CD4-positive, alpha-beta T cell treated with Interleukin-6 at 100 ng/mL for 8 hours (primary cell): Measurements from ENCODE around the gene FRMD4B.
A peak's percentile ranks its signal among the peaks of the same experiment; 100 is the strongest.

Source experiments
- DNase-seq: peaks from one replicate; pipeline ENCODE4 v3.0.0-alpha.2; 2020; ENCODE audit warnings: mixed read lengths, low spot score

FRMD4B gene

DNA sequence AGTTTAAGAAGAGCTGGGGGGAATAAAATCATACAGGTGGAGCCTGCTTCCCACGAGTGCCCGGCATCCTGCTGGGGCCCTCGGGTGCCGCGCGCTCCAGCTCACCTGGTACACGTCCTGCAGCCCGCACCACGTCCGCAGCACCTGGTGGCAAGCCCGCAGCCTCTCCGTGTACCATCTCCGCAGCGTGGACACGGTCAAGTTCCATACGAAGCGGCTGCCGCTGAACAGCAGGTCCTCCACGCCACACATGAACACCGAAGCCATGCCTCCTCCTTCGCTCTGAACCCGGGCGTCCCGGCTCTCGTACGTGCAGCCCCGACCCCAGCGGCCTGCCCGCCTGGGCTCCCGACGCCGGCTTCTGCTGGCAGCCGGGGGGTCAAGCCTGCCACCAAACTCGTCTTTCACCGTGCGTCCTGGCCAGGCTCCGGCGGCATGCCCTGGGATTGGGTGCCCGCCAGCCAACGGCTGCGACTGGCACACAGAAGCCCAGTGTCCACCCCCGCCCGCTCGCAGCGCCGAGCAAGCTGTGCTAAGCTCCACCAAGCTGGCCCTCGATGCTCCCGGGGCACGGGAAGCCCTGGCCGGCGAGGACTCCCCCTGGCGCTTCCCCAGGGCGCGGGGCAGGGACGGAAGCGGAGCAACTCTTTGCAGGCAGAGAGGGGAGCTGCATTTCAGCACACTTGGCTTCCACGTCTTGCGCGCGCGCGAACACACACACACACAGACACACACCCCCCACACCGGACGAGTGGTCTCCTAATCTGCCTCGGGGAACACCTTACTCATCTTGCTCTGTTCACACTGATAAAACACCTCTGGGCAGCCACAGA lies at the start of gene FRMD4B:
FRMD4B (minus strand) TSS at position 366 of the 833 bp plus-strand sequence; CDS start at position 267, 99 bp downstream.
- DNase-seq = no peak

DNA sequence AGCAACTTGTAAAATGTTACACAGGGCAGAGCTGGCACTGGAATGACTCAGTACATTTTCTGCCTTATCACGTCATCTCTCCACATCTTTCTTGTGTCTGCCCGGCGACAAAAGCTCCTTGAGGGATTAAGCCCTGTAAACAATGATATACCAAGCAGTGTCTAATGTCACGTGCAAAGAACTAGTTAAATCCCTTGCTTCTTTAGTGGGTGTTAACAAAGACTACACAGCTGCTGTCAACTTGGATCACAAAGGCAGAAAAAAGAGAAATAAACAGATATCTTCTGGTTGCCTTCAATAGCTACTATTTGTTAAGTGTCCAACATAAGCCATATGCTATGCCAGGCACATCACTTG lies 48.1 kb upstream of the FRMD4B start:
- no peak for DNase-seq

DNA sequence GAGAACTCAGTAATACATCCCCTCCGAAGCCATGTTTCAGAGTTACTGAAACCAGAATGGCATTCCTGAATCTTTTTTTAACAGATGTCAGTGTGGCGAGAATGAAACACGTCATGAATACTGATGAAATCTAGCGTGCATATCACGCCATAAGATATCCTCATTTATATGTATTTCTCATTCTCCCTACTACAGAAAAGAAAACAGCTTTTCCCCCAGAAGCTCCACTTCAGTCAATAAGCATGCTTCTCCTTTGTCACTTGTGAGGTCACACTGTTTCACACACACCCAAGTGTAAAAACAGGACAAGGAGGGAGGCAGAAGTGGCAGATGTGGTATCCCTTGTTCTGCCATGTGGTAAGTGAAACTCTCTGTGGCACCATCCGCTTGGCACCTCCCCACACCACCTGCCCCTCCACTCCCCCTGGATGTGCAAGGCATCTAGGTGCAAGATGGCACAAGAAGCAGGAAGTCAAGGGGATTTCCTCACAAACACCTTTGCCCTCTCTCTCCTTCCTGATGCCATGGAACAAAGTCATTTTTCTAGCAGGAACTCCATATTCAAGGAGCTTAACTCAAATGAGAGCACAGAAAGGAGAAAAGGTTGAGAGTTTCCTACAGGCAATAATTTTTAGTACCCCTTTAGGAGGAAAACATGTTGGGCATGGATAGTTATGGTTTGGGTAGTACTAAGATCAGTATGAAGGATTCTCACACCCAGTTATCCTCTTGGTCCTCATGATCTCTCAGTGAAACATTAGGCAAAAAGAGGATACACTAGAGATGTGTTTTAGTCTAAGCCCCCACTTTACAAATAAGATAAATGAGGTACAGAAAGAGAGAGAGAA lies 47.5 kb upstream of the FRMD4B start:
- DNase-seq = no peak

DNA sequence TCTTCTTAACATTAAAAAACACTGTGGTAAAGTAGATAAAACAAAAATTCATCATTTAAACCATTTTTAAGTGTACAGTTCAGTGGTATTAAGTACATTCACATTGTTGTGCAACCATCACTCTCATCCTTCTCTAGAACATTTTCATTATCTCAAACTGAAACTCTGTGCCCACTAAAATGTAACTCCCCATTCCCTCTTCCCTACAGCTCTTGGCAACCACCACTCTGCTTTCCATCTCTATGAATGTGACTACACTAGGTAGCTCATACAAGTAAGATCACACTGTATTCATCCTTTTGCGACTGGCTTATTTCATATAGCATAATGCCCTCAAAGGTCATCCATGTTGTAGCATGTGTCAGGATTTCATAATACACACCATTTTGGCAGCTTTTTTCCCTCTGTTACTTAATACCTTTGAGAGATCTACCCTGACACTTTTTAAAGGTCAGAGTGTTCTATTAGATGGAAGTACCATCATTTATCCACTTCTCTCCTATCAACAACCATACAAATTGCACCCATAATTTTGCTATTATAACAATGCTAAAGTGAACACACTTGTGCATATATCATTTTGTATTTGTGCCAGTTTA lies 42.9 kb upstream of the FRMD4B start:
- no peak for DNase-seq

DNA sequence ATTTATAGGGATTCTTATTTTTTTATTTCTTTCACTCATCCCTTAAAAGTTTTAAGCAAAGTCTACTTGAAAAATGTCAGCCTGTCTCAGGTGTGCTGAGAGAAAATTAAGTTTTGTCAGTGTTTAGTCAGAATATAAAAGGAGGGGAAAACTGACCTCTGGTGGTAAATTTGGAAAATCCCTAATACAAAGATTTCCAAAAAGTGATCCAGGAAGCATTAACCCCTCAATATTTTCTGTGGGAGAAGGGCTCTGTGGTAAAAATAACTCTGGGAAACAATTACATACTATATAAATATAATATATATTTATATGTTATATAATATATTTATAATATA lies 41.0 kb upstream of the FRMD4B start:
- DNase-seq = no peak

DNA sequence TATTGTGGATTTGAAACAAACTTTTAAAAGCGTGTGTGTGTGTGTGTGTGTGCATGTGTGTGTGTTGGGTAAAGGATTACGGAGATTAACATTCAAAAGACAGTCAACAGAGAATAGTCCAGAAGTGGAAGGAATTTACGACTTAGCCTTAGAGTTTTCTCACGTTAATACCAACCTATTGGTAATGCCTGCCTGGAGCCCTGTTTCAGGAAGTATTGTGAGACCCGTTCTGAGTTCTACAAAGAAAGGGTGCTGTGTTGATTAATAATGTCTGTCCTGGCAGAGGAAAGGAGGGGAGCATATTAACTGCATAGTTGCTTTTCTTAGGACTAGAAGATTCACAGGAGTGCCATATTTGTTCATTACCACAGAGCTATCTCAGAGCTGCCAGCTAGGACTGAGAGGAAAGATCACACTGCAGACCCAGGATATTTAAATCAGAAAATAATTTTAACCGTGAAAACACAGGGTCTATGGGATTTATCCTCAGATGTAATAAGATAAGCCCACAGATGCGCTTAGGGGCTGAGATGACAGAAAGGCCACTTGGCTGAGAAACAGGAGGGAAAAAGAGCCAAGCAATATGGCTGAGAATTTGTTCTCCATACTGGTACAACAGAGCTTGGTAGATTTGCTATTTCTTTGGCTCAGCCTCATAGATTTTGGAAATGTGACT lies 40.5 kb upstream of the FRMD4B start:
- no peak for DNase-seq

DNA sequence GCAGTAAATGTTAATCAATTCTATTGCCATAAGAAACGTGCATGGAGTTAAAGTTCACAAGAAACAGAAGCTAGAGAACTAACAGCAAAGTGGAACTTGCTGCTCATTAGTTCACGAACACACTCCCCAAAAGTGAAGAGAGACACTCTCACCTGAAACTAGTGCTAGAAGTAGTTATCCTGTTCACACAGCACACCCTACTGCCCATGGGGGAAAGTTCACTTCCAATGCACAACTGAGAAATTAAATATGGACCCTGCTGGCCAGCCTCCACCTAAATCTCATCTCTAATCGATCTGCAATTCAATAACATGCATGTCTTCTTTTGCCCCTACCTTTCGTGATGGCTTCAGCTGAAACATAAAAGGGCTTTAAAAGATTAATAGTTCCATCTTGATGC lies 39.4 kb upstream of the FRMD4B start:
- no peak for DNase-seq

DNA sequence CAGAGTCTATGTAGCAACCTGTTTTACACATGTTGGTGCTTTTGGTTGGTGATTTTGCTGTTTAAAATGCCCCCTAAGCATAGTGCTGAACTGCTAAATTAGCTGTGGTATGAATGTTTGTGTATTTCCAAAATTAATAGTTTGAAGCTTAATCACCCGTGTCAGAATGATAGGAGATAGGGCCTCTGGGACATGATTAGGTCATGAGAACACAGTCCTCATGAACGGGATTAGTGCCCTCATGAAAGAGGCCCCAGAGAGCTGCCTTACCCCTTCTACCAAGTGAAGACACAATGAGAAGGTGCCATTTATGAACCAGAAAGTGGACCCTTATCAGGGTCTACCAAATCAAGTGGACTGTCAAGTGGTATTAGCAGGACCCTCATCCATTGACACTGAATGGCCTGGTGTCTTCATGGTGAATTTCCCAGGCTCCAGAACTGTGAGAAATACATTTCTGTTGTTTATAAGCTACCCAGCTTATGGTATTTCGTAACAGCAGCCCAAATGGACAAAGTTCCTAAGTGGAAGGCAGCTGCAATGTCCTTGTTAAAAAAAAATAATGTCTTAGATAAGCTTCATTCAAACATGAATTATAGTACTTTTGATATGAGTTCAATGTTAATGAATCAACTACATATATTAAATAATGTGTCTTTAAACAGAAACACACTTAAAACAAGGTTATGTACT lies 37.7 kb upstream of the FRMD4B start:
- no peak for DNase-seq

DNA sequence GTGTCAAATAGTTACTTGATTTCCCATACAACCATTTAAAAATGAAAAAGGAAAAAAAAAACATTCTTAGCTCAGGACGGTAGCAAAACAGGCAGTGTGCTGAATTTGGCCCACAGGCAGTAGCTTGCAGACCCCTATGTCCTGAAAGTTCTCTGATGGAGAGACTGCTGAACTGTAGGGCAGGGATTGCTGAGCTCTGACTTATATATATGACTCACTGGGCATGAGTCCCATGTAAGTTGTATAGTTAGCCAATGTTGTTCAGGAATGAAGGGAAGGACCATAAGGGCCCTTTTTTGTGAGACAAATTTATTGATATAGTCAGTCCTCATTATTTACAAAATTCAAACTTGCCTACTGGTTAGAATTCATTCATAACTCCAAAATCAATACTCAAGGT lies 36.9 kb upstream of the FRMD4B start:
- DNase-seq = no peak

DNA sequence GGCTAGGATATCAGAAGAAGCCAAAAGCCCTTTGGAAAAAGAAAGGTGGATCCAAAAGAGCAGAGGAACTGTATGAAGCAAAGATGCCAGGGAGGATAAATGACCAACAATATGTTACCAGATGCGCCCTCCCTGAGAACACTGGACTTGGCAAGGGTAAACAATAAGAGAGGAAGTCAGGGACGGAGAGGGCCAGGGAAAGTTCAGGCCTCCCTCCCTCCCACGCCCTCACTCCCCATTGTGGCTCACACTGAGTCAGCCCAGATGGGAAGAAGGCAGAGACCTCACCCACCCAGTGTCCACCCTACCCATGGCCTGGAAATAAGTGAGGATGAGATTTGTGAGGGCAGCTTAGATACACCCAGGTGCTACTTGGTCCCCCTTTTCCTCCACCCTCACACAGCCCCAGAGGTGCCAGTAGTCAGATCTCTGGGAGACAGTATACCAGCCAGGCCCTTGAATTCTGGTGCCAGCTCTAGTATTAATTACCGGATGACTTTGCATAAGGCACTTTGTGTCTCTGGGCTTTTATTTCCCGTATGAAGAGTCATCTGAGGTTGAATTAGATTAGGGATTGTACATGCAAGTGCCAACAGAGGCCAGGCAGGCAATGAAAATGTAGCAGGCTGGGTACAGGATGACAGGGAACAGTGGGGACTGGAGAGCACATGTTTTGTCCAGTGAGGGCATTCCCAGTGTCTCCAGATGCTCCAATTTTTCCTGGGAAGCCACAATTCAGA lies 35.1 kb upstream of the FRMD4B start:
- no peak for DNase-seq

DNA sequence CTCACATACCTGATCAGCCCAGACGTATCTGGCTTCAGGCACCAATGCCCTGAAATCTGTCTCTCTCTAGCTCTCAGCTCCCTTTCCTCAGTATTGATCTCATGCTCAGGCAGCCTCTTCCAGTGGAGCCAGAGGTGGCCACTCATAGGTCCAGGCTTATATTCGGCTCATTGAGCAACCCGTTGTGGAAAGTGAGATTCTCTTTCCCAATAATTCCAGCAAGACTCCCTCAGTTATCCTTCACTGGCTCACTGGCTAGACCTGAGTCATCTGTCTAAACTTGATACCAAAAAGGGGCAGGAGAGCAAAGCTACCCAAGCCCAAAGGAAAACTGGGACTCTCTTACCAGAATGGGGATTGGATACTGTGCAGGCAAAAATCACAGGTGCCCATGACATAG lies 33.4 kb upstream of the FRMD4B start:
- DNase-seq = no peak

DNA sequence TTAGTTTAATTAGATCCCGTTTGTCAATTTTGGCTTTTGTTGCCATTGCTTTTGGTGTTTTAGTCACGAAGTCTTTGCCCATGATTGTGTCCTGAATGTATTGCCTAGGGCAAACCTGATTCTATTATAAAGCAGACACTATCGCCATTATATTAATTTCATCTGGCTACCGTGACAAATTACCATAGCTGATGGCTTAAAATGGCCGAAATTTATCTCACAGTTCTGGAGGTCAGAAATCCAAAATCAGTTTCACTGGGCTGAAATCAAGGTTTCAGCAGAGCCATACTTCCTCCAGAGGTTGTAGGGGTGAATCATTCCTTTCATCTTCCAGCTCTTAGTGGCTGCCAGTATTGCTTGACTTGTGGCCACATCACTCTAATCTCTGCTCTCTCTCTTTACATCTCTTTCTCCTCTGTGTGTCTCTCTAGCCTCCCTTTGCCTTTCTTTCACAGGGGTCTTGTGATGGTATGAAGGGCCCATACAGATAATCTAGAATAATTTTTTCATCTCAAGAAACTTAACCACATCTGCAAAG lies 31.7 kb upstream of the FRMD4B start:
- DNase-seq = no peak

DNA sequence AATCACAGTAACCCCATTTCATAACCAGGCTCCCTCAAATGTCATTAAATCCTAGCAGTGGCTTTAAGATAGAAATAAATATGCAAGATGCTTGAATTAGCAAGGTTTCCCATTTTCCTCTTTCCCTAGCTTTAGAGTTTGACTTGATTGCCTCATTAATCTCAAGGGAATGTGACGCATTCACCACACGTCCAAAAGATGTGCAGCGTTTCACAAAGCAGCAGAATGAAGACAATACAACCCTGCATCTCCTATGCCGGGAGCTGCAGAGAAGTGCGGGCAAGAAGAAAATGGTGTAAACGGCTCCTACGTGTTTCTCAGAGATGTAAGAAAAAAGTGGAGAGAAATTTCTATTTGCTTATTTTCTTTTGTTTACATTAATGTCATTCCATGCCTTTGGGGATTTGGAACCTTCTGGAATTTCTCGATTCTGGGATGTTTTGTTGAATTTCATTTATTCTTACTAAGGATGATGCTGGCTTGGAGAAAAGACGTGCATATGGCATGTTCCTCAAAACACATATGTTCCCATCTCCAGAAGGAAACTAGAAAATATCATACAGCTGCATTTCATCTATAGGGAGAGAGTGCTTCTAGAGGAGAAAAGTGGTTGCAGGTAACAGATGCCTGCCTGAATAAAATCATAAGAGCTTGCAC lies 27.8 kb upstream of the FRMD4B start:
- DNase-seq = no peak

DNA sequence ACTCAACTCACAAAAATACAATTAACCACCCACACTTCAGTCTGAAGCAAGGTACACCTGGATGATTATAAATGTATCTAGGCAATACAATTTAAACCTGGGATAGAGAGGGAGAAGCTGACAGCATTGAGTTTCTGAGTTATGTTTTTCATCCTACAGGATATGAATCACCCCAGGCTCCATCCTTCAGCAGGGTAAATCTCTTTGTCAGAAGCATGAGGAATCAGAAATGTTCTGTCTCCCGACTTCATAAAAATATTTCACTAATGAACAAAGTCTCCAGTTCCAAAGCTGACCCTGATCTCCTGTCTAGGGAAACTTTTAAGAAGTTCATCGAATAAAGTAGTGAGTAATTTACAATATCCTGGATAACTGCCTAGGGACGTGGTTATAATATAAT lies 25.5 kb upstream of the FRMD4B start:
- no peak for DNase-seq

DNA sequence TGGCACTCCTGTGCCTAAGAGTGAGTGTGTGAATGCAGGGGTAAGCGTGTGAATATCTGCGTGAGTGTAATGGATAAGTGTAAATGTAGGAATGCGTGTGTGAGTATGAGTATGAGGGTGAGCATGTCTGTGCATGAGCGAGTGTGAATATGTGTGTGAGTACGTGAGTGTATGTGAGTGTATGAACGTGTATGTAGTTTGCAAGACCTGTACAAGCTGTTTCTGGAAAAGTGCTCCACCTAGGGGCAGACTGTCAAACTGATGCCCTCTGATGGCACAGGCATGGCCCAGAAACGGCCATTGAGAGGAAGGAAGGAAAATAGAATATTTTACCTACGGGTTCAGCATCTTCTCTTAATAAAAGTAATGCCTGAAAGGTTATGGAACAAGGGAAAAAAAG lies 24.4 kb upstream of the FRMD4B start:
- peak; percentile 57 for DNase-seq

DNA sequence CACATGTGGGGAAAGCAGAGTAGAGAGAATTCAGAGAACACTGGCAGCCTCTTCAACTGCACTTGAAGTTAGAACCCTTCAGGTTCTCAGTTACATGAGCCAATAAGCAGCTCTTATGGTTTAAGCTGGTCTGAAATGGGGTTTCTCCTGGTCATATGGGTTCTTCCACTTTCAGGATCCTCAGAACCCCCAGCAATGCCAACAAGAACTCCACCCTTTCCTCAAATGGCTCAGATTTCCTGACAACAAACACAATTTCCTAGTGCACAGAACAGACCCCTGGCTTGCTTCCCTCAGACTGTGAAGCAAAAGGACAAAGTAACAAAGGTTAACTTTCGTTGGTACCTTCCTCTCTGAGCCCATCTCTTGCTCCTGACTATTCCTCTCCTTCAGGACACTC lies 23.9 kb upstream of the FRMD4B start:
- no peak for DNase-seq

DNA sequence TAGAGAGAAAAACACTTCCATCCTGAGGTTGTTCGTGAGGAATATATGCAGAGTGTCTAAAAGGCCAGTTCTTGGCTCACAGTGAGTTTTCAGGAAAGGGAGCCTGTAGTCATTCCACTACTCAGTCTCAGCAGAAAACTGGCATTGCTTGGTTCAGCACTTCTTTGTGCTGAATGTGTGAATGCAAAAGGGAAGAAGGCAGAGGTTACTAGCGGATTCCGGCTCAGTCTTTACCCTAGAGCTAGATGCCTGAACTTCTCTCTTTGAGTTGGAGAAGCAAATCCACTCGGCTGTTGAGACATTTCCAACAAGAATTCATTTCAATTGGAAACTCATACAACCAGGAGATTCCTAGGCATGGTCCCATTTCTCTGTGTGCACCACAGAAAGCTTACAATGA lies 23.1 kb upstream of the FRMD4B start:
- DNase-seq = no peak

DNA sequence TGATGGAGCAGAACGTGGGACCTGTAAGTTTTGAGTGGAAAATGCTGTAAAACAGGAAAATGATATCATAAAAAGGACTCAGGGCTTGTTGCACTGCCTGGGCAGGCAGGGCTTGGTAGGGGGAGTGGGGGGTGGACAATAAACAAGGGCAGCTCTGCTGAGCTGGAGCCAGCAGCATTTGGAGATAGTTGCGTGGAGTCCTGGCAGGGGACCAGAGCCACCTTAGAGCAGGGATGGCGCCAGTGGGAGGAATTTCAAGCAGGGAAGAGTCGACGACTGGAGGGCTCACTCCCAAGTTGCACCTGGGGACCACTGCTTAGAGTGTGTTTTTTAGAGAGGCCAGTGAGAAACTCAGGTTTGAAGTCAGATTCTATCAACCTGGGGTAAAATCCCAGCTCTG lies 22.7 kb upstream of the FRMD4B start:
- no peak for DNase-seq

DNA sequence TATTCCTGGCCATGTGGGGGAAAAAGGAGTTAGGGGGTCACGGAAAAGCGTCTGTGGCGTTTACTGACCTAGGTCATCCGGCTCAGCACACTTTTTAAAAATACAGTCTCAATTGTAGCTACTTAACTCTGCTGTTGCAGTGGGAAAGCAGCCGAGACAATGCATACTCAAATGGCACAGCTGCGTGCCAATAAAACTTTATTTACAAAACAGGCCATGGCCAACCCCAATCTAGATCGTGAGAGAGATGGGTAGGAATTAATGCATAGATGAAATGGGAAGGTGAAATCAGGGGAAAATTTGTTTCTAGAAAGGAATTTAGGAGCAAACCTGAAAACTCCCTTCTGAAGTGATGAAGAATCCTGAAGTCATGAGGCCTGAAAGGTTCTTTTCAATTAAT lies 22.0 kb upstream of the FRMD4B start:
- no peak for DNase-seq

DNA sequence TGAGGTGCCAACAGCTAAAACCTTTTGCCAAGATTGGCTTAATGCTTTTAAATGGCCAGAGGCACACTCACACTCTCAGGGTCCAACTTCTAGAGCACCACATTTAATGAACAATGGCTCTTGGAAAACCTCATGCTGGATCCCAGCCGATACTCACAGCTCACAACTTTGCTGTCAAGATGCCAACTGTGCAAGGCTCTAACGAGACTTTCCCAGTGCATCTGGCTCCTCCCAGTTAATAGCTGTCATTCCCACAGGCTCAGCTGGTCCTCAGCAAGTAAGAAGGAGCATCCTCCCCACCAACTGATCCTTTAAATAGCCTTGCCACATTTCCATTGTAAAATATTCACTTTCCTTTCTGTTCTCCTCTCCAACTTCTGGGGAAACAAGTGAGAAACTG lies 20.3 kb upstream of the FRMD4B start:
- no peak for DNase-seq
